GM23338 (cell line): ENCODE results near the gene CLHC1. TPM values are rescaled to one million over a fixed set of nuclear protein-coding genes. Genes with fewer than 3 reads are reported as not detected.

ENCODE experiments used
- EZH2 ChIP-seq: fragments of 200-600 bp; sonication (generic); IDR thresholded peaks from one replicate; pipeline ENCODE4 v1.8.0; 2017; ENCODE audit warnings: antibody characterized with exemption, mild to moderate bottlenecking, low read depth; ENCODE audit not compliant: unreplicated experiment
- EZH2phosphoT487 ChIP-seq: fragments of 200-600 bp; sonication (generic); IDR thresholded peaks from one replicate; pipeline ENCODE4 v1.8.1; 2018; ENCODE audit warnings: antibody characterized with exemption; ENCODE audit not compliant: unreplicated experiment
- JUNB ChIP-seq: IDR thresholded peaks from one replicate; pipeline ENCODE4 v1.6.1; 2016; ENCODE audit warnings: antibody characterized with exemption; ENCODE audit not compliant: unreplicated experiment
- POLR2AphosphoS5 ChIP-seq: IDR thresholded peaks from 2 replicates; pipeline ENCODE4 v1.6.1; 2016; ENCODE audit warnings: antibody characterized with exemption, low read depth
- polyA plus RNA-seq: library from polyadenylated mRNA; unstranded; fragments of >200 nt; fragmentation: Nextera tagmentation; extraction: Ambion mirVana; gene quantifications from 2 replicates; pipeline ENCODE4 v1.2.1, GENCODE V29; 2016
- total RNA-seq: library from RNA; depleted of rRNA; stranded (reverse); fragments of >200 nt; shearing (Covaris generic); gene quantifications from 2 replicates; pipeline ENCODE4 v1.2.3, GENCODE V29; 2014
- TF ChIP-seq, protein P1 (sequence below): fragments of 250-450 bp; sonication (Bioruptor Pico); IDR thresholded peaks from 2 replicates; pipeline ENCODE4 v1.5.0; 2020; ENCODE audit warnings: mild to moderate bottlenecking, moderate library complexity
- TF ChIP-seq, protein P2 (sequence below): IDR thresholded peaks from 2 replicates; pipeline ENCODE4 v1.6.1; 2016; ENCODE audit warnings: antibody characterized with exemption

Gene CLHC1
- total and polyA plus RNA-seq, 2 experiments from 2014 or later = 3.1 to 5.0 TPM

- TF ChIP-seq, protein P1, sequence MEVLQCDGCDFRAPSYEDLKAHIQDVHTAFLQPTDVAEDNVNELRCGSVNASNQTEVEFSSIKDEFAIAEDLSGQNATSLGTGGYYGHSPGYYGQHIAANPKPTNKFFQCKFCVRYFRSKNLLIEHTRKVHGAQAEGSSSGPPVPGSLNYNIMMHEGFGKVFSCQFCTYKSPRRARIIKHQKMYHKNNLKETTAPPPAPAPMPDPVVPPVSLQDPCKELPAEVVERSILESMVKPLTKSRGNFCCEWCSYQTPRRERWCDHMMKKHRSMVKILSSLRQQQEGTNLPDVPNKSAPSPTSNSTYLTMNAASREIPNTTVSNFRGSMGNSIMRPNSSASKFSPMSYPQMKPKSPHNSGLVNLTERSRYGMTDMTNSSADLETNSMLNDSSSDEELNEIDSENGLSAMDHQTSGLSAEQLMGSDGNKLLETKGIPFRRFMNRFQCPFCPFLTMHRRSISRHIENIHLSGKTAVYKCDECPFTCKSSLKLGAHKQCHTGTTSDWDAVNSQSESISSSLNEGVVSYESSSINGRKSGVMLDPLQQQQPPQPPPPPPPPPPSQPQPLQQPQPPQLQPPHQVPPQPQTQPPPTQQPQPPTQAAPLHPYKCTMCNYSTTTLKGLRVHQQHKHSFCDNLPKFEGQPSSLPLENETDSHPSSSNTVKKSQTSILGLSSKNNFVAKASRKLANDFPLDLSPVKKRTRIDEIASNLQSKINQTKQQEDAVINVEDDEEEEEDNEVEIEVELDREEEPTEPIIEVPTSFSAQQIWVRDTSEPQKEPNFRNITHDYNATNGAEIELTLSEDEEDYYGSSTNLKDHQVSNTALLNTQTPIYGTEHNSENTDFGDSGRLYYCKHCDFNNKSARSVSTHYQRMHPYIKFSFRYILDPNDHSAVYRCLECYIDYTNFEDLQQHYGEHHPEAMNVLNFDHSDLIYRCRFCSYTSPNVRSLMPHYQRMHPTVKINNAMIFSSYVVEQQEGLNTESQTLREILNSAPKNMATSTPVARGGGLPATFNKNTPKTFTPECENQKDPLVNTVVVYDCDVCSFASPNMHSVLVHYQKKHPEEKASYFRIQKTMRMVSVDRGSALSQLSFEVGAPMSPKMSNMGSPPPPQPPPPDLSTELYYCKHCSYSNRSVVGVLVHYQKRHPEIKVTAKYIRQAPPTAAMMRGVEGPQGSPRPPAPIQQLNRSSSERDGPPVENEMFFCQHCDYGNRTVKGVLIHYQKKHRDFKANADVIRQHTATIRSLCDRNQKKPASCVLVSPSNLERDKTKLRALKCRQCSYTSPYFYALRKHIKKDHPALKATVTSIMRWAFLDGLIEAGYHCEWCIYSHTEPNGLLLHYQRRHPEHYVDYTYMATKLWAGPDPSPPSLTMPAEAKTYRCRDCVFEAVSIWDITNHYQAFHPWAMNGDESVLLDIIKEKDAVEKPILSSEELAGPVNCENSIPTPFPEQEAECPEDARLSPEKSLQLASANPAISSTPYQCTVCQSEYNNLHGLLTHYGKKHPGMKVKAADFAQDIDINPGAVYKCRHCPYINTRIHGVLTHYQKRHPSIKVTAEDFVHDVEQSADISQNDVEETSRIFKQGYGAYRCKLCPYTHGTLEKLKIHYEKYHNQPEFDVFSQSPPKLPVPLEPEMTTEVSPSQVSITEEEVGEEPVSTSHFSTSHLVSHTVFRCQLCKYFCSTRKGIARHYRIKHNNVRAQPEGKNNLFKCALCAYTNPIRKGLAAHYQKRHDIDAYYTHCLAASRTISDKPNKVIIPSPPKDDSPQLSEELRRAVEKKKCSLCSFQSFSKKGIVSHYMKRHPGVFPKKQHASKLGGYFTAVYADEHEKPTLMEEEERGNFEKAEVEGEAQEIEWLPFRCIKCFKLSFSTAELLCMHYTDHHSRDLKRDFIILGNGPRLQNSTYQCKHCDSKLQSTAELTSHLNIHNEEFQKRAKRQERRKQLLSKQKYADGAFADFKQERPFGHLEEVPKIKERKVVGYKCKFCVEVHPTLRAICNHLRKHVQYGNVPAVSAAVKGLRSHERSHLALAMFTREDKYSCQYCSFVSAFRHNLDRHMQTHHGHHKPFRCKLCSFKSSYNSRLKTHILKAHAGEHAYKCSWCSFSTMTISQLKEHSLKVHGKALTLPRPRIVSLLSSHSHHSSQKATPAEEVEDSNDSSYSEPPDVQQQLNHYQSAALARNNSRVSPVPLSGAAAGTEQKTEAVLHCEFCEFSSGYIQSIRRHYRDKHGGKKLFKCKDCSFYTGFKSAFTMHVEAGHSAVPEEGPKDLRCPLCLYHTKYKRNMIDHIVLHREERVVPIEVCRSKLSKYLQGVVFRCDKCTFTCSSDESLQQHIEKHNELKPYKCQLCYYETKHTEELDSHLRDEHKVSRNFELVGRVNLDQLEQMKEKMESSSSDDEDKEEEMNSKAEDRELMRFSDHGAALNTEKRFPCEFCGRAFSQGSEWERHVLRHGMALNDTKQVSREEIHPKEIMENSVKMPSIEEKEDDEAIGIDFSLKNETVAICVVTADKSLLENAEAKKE (CRISPR knock-in tag) = no peak
- no peak for TF ChIP-seq JUNB
- TF ChIP-seq, protein P2, sequence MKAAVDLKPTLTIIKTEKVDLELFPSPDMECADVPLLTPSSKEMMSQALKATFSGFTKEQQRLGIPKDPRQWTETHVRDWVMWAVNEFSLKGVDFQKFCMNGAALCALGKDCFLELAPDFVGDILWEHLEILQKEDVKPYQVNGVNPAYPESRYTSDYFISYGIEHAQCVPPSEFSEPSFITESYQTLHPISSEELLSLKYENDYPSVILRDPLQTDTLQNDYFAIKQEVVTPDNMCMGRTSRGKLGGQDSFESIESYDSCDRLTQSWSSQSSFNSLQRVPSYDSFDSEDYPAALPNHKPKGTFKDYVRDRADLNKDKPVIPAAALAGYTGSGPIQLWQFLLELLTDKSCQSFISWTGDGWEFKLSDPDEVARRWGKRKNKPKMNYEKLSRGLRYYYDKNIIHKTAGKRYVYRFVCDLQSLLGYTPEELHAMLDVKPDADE = no peak
- TF ChIP-seq EZH2 = no peak
- TF ChIP-seq POLR2AphosphoS5 = no peak
- no peak for TF ChIP-seq EZH2phosphoT487
Observed at GRCh38 chr2:55138014-55138881, 93.8 kb downstream of the CLHC1 start (continued).
